GM12891 (cell line): Measurements from ENCODE around the gene RHO.
"Not testable (repeated sequence)": the region's sequence is repeated elsewhere in the genome, so short reads cannot be mapped to it uniquely, and the experiment has no call there.

ENCODE experiments used
- DNase-seq: peaks from one replicate; pipeline ENCODE4 v3.0.0; 2011; ENCODE audit warnings: low spot score; ENCODE audit not compliant: insufficient read length
- FAIRE-seq: peaks from 2 replicates; lab custom pipeline; 2011; peaks lifted over from hg19 to GRCh38; lab: Jason Lieb, UNC
- PAX5 ChIP-seq: IDR thresholded peaks from 2 replicates; pipeline ENCODE4 v1.6.1; 2011; ENCODE audit warnings: low read length, moderate library complexity, mild to moderate bottlenecking; ENCODE audit not compliant: insufficient read depth, severe bottlenecking
- POLR2A ChIP-seq: IDR thresholded peaks from 2 replicates; pipeline ENCODE4 v1.6.1; 2011; ENCODE audit warnings: low read depth, low read length, control low read depth
- POLR2AphosphoS5 ChIP-seq: IDR thresholded peaks from 2 replicates; pipeline ENCODE4 v1.6.1; 2011; ENCODE audit warnings: low read depth, low read length, control low read depth
- POU2F2 ChIP-seq: IDR thresholded peaks from 2 replicates; pipeline ENCODE4 v1.6.1; 2011; ENCODE audit warnings: low read depth, mild to moderate bottlenecking, control low read depth, low read length, moderate library complexity
- SPI1 ChIP-seq: IDR thresholded peaks from 2 replicates; pipeline ENCODE4 v1.6.1; 2011; ENCODE audit warnings: low read depth, low read length, control low read depth
- TAF1 ChIP-seq: IDR thresholded peaks from 2 replicates; pipeline ENCODE4 v1.6.1; 2011; ENCODE audit warnings: low read depth, low read length, control low read depth

Gene RHO

DNA sequence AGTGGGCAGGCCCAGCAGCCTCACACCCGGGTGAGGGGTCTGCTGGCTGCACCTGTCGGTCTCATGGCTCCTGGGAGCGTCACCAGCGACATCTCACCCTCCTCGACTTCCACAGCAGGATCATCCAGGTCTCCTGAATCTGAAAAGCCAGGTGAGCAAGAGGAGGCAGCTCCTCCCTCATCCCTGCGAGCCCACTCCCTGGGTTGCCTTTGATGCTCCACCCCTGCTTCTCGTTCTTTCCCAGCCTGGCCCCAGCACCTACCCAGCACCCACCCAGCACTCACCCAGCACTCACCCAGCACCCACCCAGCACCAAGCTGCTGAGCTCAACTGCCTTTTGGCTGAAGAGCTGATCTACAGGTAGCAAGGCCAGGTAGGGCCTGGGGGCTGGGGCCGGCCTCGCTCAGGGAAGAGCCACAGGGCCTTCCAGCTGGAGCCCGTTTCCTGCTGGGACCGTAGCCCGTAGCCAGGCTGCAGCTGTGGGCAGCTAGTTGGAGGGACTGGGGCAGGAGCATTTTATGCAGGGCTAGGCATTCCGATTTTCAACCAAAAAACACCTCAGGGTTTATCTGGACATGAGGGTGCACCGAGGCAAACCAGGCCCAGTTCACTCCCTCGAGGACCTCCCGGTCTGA is 14.8 kb downstream of the RHO start, which contains the start of gene H1-8:
H1-8 (plus strand) TSS at position 20 of the 635 bp plus-strand sequence; CDS start at position 64, 44 bp downstream.
- no peak for TF ChIP-seq TAF1
- TF ChIP-seq PAX5 = no peak
- TF ChIP-seq POLR2AphosphoS5 = no peak
- TF ChIP-seq POU2F2 = no peak
- TF ChIP-seq POLR2A = no peak
- no peak for TF ChIP-seq SPI1
- FAIRE-seq (no peak), DNase-seq (no peak)

DNA sequence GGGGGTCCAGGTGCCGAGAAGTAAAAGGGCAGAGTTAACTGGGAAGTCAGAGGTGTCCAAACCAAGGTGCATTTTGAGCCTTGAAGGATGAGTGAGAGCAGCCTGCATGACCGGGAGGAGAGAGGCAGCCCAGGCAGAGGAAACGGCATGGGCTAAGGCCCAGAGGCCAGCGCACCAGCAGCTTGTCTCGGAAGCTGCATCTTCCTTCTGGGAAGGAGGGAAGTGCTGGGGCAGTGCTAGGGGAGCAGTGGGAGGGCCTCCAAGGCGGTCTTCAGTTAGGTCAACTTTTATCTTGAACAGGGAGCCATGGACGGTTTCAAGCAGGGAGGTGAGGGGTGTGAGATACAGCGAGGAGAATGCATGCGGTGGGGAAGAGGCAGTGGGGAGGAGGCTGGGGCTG is 15.6 kb downstream of the RHO start:
- FAIRE-seq = no peak
- no peak for DNase-seq
- TF ChIP-seq POLR2A = no peak
- no peak for TF ChIP-seq SPI1
- no peak for TF ChIP-seq POU2F2
- TF ChIP-seq TAF1 = no peak
- no peak for TF ChIP-seq PAX5
- no peak for TF ChIP-seq POLR2AphosphoS5

DNA sequence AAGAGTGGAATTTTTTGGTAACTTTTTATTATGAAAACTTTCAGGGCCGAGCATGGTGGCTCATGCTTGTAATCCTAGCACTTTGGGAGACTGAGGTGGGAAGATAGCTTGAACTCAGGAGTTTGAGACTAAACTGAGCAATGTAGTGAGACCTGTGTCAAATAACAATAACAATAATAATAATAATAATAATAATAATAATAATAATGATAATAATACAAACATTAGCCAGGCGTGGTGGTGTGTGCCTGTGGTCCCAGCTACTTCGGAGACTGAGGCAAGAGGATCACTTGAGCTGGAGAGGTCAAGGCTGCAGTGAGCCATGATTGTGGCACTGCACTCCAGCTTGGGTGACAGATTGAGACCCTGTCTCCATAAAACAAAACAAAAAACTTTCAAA is 17.5 kb downstream of the RHO start:
- not testable (repeated sequence) for FAIRE-seq, DNase-seq

DNA sequence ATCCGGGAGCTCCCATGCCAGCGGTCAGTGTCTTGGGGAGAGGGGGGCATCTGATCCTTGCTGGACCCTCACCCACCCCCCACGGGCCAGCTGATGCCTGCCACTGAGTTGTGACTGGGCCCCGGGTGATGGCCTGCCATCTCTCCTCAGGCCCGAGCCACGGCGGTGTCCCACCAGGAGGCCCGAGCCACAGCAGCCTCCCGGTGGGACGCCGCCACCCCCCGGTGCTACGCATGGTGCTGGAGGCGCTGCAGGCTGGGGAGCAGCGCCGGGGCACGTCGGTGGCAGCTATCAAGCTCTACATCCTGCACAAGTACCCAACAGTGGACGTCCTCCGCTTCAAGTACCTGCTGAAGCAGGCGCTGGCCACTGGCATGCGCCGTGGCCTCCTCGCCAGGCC is 18.8 kb downstream of the RHO start:
- TF ChIP-seq POU2F2 (no peak), POLR2A (no peak), POLR2AphosphoS5 (no peak), TAF1 (no peak), SPI1 (no peak), PAX5 (no peak)
- FAIRE-seq (no peak), DNase-seq (no peak)

DNA sequence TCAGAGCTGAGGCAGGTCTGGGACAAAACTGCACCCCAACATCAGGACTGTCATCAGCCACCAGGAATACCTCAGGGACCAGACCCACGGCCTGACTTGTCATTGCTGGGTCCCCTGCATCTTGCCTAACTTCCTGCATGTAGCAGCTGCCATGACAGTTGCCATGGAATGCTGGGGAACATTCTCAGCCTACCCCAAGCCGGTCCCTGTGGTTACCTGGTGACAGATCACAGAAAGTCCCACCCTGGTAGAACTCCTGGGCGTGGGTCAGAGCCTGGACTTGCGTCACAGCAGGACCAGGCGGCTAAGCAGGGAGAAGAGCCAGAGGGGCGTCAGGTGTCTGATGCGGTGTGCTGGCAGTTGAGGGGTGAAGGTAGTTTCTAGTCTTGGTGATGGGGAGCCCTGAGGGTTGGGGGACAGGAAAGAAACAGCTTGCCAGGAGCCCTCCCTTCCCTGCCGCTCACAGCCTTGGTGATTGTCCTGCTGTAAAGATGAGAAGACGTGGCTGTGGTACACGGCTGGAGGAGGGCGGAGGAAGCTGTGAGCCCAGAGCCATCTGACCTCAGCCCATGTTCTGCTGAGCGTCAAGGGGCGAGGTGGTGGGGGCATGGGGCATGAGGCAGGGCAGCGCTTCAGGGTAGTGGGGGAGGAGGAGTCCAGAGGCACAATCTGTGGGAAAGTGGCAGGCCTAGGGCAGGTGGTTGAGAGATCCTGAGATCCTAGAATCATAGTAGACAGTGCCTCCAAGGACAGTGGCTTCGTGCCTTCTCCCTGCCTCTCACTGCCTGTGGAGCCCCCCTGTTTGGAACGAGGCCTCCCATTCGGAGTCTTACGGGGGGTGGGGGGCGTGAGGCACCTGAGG is 19.9 kb downstream of the RHO start:
- DNase-seq (no peak), FAIRE-seq (no peak)
- TF ChIP-seq SPI1 = no peak

DNA sequence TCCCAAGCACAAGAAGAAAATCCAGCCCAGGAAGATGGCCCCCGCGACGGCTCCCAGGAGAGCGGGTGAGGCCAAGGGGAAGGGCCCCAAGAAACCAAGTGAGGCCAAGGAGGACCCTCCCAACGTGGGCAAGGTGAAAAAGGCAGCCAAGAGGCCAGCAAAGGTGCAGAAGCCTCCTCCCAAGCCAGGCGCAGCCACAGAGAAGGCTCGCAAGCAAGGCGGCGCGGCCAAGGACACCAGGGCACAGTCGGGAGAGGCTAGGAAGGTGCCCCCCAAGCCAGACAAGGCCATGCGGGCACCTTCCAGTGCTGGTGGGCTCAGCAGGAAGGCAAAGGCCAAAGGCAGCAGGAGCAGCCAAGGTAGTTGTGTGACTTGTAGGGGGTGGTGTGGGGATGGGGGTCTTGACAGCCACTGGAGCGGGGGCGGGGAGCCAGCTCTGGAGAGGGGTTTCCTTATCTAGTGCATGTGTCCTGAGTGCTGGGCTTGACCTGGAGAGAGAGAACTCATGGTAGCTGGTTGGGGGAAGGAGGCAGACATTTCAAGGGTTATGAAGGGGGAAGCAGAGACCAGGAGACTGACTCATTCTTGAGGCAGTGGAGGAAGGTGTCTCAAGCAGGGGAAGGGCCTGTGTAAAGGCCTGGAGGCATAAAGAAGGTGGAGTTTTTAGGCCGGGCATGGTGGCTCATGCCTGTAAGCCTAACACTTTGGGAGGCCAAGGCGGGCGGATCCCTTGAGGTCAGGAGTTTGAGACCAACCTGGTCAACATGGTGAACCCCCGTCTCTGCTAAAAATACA is 20.8 kb downstream of the RHO start:
- DNase-seq (no peak), FAIRE-seq (no peak)
- TF ChIP-seq TAF1 = no peak
- no peak for TF ChIP-seq POU2F2
- TF ChIP-seq POLR2AphosphoS5 = no peak
- no peak for TF ChIP-seq PAX5
- no peak for TF ChIP-seq POLR2A

DNA sequence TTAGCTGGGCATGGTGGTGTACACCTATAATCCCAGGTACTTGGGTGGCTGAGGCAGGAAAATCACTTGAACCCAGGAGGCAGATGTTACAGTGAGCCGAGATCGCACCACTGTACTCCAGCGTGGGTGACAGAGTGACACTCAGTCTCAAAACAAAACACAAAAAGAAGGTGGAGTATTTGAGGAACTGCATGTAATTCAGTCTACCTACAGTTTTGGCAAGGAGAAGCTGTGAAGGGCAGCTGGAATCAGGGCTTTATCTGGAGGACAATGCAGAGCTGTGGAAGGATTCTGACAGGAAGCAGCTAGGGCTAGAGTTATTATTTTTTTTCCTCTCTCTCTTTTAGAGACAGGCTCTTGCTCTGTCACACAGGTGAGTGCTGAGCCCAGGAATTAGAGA is 21.4 kb downstream of the RHO start:
- DNase-seq (no peak), FAIRE-seq (no peak)
- TF ChIP-seq TAF1 = no peak
- no peak for TF ChIP-seq SPI1
- TF ChIP-seq POLR2A = no peak
- TF ChIP-seq POU2F2 = no peak
- TF ChIP-seq PAX5 = no peak
- TF ChIP-seq POLR2AphosphoS5 = no peak

DNA sequence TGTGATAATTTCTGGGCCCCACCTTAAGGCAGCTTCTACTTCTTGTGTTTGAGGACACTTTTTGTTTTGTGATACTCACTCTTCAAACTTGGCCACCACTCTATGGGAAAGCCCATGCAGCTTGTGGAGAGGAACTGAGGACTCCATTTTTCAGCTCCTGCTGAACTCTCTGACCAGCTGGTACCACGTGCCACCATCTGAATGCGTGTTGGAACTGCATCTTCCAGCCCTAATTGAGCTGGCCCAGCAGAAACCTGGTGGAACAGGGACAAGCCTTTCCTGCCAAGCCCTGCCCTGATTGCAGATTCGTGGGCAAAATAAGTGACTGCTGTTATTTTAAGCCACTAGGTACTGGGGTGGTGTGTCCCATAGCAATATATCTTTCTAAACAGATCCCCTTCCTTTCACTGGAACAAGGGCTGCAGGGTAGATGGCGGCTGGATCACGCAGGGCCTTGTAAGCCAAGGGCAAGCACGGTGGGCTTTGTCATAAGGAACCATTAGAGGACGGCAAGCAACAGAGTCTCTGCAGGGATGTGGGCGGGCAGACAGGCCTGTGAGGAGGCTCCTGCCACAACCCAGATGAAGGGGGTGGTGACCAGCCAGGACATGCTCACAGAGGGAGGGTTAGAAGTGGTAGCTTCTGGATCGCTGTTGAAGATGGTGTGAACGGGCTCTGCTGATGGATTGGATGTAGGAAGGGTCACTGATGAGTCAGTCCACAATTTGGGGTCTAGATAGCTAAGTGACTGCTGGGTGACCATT is 24.0 kb downstream of the RHO start:
- no peak for DNase-seq
- TF ChIP-seq SPI1 (no peak), PAX5 (no peak), TAF1 (no peak), POU2F2 (no peak), POLR2A (no peak), POLR2AphosphoS5 (no peak)
- FAIRE-seq = no peak

DNA sequence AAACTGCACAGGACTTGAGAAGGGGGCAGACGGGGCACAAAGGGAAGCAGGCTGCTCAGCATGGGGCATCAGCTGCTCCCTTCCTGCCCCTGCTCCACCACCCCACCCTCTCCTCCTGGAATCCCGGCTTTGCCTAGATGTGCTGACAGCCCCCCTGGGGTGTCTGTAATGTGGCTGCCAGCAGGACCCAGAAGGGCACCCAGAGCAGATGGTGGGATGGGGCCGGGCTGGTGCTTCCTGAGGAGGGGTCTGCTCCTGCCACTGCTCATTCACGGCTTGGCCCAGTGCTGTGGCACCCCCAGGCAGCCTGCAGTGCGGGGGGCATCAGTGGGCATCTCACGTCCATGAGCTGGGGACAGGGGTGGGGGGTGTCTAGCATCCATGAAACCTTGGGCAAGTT is 24.7 kb downstream of the RHO start:
- FAIRE-seq (no peak), DNase-seq (no peak)
- no peak for TF ChIP-seq PAX5

DNA sequence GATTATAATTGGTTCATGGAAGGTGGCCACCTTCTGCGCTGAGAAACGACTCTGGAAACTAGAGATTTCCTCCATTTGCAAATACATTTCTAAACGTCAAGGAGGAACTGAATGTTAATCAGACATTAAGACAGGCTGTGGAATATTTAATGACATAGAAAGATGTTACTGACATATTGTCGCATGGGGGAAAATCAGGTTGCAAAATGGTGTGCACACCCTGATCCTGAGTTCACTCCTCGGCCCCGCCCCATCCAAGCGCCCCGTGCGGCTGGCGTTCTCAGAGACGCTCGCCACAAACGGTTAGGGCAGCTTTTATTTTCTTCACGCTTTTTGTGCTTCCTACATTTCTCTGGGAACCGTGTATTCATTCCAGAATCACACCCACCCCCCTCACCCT is 25.3 kb downstream of the RHO start:
- no peak for DNase-seq
- FAIRE-seq = peak; percentile 64
- no peak for TF ChIP-seq POLR2A
- TF ChIP-seq TAF1 = no peak
